ENCODE measurements around the gene ENOX1.

DNA sequence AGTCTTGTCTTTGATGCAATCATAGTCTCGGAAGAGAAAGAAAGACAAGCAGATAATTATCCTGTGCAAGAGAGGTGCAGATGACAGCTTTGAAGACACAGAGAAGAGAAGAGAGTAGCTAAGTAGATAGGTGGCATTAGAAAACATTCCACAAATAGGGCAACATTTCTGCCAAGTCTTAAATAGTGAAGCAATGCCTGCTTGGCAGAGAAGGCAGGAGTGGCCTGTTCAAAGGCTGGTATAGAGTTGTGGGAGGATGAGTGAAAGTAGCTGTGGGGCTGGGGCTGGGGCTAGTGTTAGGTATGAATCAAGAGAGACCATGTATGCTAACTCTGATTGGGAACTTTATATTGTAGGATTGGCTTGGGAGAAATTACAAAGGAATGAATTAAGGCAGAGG lies 457.9 kb downstream of the ENOX1 start:
- TF ChIP-seq, protein P1, sequence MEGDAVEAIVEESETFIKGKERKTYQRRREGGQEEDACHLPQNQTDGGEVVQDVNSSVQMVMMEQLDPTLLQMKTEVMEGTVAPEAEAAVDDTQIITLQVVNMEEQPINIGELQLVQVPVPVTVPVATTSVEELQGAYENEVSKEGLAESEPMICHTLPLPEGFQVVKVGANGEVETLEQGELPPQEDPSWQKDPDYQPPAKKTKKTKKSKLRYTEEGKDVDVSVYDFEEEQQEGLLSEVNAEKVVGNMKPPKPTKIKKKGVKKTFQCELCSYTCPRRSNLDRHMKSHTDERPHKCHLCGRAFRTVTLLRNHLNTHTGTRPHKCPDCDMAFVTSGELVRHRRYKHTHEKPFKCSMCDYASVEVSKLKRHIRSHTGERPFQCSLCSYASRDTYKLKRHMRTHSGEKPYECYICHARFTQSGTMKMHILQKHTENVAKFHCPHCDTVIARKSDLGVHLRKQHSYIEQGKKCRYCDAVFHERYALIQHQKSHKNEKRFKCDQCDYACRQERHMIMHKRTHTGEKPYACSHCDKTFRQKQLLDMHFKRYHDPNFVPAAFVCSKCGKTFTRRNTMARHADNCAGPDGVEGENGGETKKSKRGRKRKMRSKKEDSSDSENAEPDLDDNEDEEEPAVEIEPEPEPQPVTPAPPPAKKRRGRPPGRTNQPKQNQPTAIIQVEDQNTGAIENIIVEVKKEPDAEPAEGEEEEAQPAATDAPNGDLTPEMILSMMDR (conservative IDR thresholded peaks at IDR 0.05; ENCODE audit: low read depth, low read length): no peak
- TF ChIP-seq EZH2phosphoT487 (IDR thresholded peaks at IDR 0.05; ENCODE audit: borderline replicate concordance, low read length): no peak
